ENCODE results near the gene TXNRD2. TPM values are rescaled to one million over a fixed set of nuclear protein-coding genes. Genes with fewer than 3 reads are reported as not detected.

Gene TXNRD2
- total RNA-seq (2021; ENCODE audit: unreplicated experiment) (29.5 TPM), Bru-seq, nascent RNA (percentile 51 among the genes with signal in this experiment), BruChase-seq, experiment 1, labeled RNA remaining after a 2-hour chase (percentile 52 among the genes with signal in this experiment), BruChase-seq, experiment 2, labeled RNA remaining after a 6-hour chase (percentile 54 among the genes with signal in this experiment)
- polyA plus RNA-seq (2012; ENCODE audit: insufficient read length) = 38.4 TPM
- long read RNA-seq, partial matches to known transcripts = 6 of 40 reads
- long read RNA-seq, other reads (novel, unspliced or antisense) = 27 of 40 reads

GRCh38 chr22:19941365-19942082 is at the start of gene TXNRD2, which contains the start of gene COMT:
Gene TXNRD2 (minus strand): TSS chr22:19941818. CDS start chr22:19941803, 15 bp downstream.
Gene COMT (plus strand): TSS chr22:19941772. CDS start chr22:19962527, 20,755 bp downstream.
- Histone ChIP-seq H3K9me3 (ENCODE audit: control insufficient read depth, insufficient read depth, low read depth, low read length) (no peaks in the 10 kb centered on the region), H3K27me3 (ENCODE audit: control insufficient read depth, insufficient read depth, low read length) (no peaks in the 10 kb centered on the region), H3K27ac (ENCODE audit: low read length) (peak within 1 kb of the TSS; percentile 96), H3K4me1 (ENCODE audit: control insufficient read depth, insufficient read depth, low read length) (peaks cover 19% of the 10 kb centered on the region), H3K36me3 (ENCODE audit: control insufficient read depth, insufficient read depth, low read length) (peaks cover 5% of the 10 kb centered on the region; the same call in 1 of the 2 replicates), H3K4me3 (ENCODE audit: low read depth in 2 of 2, low read length in 2 of 2) (peak within 1 kb of the TSS; percentile 68)
- intact Hi-C loops (cut with micrococcal nuclease; ENCODE audit: unreplicated experiment) (no loop called here), in situ Hi-C loops (cut with HindIII; ENCODE audit: low pct_unique_long_range_greater_than_20kb, low sequenced_read_pairs) (no loop called here)
- ATAC-seq (peak; percentile 87), DNase-seq (ENCODE audit: low read depth, low spot score) (no peak)
- ChIA-PET POLR2A (no interaction called here), CTCF (no interaction called here)
- BruUV-seq (replicated peaks) = no TSS peak
- TF ChIP-seq POLR2AphosphoS5 (IDR thresholded peaks at IDR 0.05; ENCODE audit: low read depth, low read length) (no peak), SIN3A (IDR thresholded peaks at IDR 0.05; ENCODE audit: borderline replicate concordance, insufficient read depth, low read depth, low read length) (no peak), TCF7L2 (IDR thresholded peaks at IDR 0.05; ENCODE audit: low read depth, low read length) (no peak)
- TF ChIP-seq, protein P1, sequence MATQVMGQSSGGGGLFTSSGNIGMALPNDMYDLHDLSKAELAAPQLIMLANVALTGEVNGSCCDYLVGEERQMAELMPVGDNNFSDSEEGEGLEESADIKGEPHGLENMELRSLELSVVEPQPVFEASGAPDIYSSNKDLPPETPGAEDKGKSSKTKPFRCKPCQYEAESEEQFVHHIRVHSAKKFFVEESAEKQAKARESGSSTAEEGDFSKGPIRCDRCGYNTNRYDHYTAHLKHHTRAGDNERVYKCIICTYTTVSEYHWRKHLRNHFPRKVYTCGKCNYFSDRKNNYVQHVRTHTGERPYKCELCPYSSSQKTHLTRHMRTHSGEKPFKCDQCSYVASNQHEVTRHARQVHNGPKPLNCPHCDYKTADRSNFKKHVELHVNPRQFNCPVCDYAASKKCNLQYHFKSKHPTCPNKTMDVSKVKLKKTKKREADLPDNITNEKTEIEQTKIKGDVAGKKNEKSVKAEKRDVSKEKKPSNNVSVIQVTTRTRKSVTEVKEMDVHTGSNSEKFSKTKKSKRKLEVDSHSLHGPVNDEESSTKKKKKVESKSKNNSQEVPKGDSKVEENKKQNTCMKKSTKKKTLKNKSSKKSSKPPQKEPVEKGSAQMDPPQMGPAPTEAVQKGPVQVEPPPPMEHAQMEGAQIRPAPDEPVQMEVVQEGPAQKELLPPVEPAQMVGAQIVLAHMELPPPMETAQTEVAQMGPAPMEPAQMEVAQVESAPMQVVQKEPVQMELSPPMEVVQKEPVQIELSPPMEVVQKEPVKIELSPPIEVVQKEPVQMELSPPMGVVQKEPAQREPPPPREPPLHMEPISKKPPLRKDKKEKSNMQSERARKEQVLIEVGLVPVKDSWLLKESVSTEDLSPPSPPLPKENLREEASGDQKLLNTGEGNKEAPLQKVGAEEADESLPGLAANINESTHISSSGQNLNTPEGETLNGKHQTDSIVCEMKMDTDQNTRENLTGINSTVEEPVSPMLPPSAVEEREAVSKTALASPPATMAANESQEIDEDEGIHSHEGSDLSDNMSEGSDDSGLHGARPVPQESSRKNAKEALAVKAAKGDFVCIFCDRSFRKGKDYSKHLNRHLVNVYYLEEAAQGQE (IDR thresholded peaks at IDR 0.05; ENCODE audit: insufficient read depth in 1 of 2, low read depth in 2 of 2, low read length in 1 of 2) = no peak
- TF ChIP-seq, protein P2, sequence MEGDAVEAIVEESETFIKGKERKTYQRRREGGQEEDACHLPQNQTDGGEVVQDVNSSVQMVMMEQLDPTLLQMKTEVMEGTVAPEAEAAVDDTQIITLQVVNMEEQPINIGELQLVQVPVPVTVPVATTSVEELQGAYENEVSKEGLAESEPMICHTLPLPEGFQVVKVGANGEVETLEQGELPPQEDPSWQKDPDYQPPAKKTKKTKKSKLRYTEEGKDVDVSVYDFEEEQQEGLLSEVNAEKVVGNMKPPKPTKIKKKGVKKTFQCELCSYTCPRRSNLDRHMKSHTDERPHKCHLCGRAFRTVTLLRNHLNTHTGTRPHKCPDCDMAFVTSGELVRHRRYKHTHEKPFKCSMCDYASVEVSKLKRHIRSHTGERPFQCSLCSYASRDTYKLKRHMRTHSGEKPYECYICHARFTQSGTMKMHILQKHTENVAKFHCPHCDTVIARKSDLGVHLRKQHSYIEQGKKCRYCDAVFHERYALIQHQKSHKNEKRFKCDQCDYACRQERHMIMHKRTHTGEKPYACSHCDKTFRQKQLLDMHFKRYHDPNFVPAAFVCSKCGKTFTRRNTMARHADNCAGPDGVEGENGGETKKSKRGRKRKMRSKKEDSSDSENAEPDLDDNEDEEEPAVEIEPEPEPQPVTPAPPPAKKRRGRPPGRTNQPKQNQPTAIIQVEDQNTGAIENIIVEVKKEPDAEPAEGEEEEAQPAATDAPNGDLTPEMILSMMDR (IDR thresholded peaks at IDR 0.05) = no peak

DNA sequence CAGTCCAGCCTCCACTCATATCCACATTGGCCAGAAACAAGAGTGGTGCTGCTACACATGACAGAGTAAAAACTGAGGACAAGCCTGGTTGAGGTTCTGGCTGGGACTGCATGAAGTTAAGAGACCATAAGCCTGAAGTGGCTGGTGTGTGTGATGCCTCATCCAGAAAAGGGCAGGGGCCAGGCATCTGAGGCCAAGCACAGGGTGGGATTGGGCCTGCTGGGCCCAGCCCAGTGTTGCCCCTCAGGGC is 49.7 kb upstream of the TXNRD2 start:
- H3K27ac ChIP-seq (ENCODE audit: low read length) = no peak overlapping the region
- no TSS peak for BruUV-seq (replicated peaks)
- no peak for ATAC-seq
- no peaks in the 10 kb centered on the region for H3K36me3 ChIP-seq (ENCODE audit: control insufficient read depth, insufficient read depth, low read length)
- no peak overlapping the region for H3K4me3 ChIP-seq (ENCODE audit: low read depth in 2 of 2, low read length in 2 of 2)
- no peak for TF ChIP-seq SIN3A (IDR thresholded peaks at IDR 0.05; ENCODE audit: borderline replicate concordance, insufficient read depth, low read depth, low read length)
- TF ChIP-seq, protein P2 (IDR thresholded peaks at IDR 0.05) = no peak
- TF ChIP-seq TCF7L2 (IDR thresholded peaks at IDR 0.05; ENCODE audit: low read depth, low read length) = no peak
- TF ChIP-seq, protein P1 (IDR thresholded peaks at IDR 0.05; ENCODE audit: insufficient read depth in 1 of 2, low read depth in 2 of 2, low read length in 1 of 2) = no peak
- no peak for TF ChIP-seq POLR2AphosphoS5 (IDR thresholded peaks at IDR 0.05; ENCODE audit: low read depth, low read length)
- in situ Hi-C loops (cut with HindIII; ENCODE audit: low pct_unique_long_range_greater_than_20kb, low sequenced_read_pairs) (no loop called here), intact Hi-C loops (cut with micrococcal nuclease; ENCODE audit: unreplicated experiment) (no loop called here)
- POLR2A ChIA-PET = no interaction called here
- H3K9me3 ChIP-seq (ENCODE audit: control insufficient read depth, insufficient read depth, low read depth, low read length) = no peaks in the 10 kb centered on the region
- H3K27me3 ChIP-seq (ENCODE audit: control insufficient read depth, insufficient read depth, low read length) = no peaks in the 10 kb centered on the region
- no peak for DNase-seq (ENCODE audit: low read depth, low spot score)
- CTCF ChIA-PET = no interaction called here
- no peaks in the 10 kb centered on the region for H3K4me1 ChIP-seq (ENCODE audit: control insufficient read depth, insufficient read depth, low read length)

Measured in Panc1 (cell line).